HEK293 (cell line): ENCODE results near the gene SPRED2.
A peak's percentile ranks its signal among the peaks of the same experiment; 100 is the strongest.

Experiments
- BCL11A ChIP-seq: fragments of 450-650 bp; formaldehyde crosslinking; IDR thresholded peaks from 2 replicates; pipeline ENCODE4 v1.5.1; 2016; ENCODE audit warnings: low read depth, missing biosample characterization, missing genetic modification characterization
- BCL11B ChIP-seq: fragments of 450-650 bp; formaldehyde crosslinking; IDR thresholded peaks from 2 replicates; pipeline ENCODE4 v1.5.1; 2016; ENCODE audit warnings: low read depth, missing biosample characterization, missing genetic modification characterization
- KLF1 ChIP-seq: fragments of 450-650 bp; formaldehyde crosslinking; IDR thresholded peaks from 2 replicates; pipeline ENCODE4 v1.5.1; 2016; ENCODE audit warnings: missing biosample characterization, missing genetic modification characterization
- MYNN ChIP-seq: fragments of 450-650 bp; formaldehyde crosslinking; IDR thresholded peaks from 2 replicates; pipeline ENCODE4 v1.5.1; 2016; ENCODE audit warnings: missing biosample characterization, missing genetic modification characterization, borderline replicate concordance
- OSR2 ChIP-seq: fragments of 450-650 bp; formaldehyde crosslinking; IDR thresholded peaks from 2 replicates; pipeline ENCODE4 v1.5.1; 2016; ENCODE audit warnings: missing biosample characterization, missing genetic modification characterization
- TRIM28 ChIP-seq: IDR thresholded peaks from 2 replicates; pipeline ENCODE4 v1.6.1; 2011; ENCODE audit warnings: low read length, control low read depth, borderline replicate concordance
- WT1 ChIP-seq: fragments of 450-650 bp; formaldehyde crosslinking; IDR thresholded peaks from 2 replicates; pipeline ENCODE4 v1.5.1; 2016; ENCODE audit warnings: missing biosample characterization, missing genetic modification characterization
- ZBTB17 ChIP-seq: fragments of 450-650 bp; formaldehyde crosslinking; IDR thresholded peaks from 2 replicates; pipeline ENCODE4 v1.5.1; 2016; ENCODE audit warnings: missing biosample characterization, missing genetic modification characterization
- ZBTB8A ChIP-seq: fragments of 450-650 bp; formaldehyde crosslinking; IDR thresholded peaks from 2 replicates; pipeline ENCODE4 v1.5.1; 2016; ENCODE audit warnings: missing biosample characterization, missing genetic modification characterization
- ZEB2 ChIP-seq: fragments of 450-650 bp; formaldehyde crosslinking; IDR thresholded peaks from 2 replicates; pipeline ENCODE4 v1.5.1; 2016; ENCODE audit warnings: missing biosample characterization, missing genetic modification characterization
- ZNF138 ChIP-seq: fragments of 450-650 bp; formaldehyde crosslinking; IDR thresholded peaks from 2 replicates; pipeline ENCODE4 v1.5.1; 2016; ENCODE audit warnings: missing biosample characterization, missing genetic modification characterization, borderline replicate concordance
- ZNF175 ChIP-seq: fragments of 450-650 bp; formaldehyde crosslinking; IDR thresholded peaks from 2 replicates; pipeline ENCODE4 v1.5.1; 2016; ENCODE audit warnings: missing biosample characterization, missing genetic modification characterization
- ZNF221 ChIP-seq: fragments of 450-650 bp; formaldehyde crosslinking; IDR thresholded peaks from 2 replicates; pipeline ENCODE4 v1.5.1; 2017; ENCODE audit warnings: missing biosample characterization, missing genetic modification characterization, borderline replicate concordance
- ZNF223 ChIP-seq: fragments of 450-650 bp; formaldehyde crosslinking; IDR thresholded peaks from 2 replicates; pipeline ENCODE4 v1.5.1; 2016; ENCODE audit warnings: missing biosample characterization, missing genetic modification characterization
- ZNF239 ChIP-seq: fragments of 450-650 bp; formaldehyde crosslinking; IDR thresholded peaks from 2 replicates; pipeline ENCODE4 v1.5.1; 2016; ENCODE audit warnings: missing biosample characterization, missing genetic modification characterization
- ZNF530 ChIP-seq: fragments of 450-650 bp; formaldehyde crosslinking; IDR thresholded peaks from 2 replicates; pipeline ENCODE4 v1.5.1; 2016; ENCODE audit warnings: low read depth, missing biosample characterization, missing genetic modification characterization
- ZNF600 ChIP-seq: fragments of 450-650 bp; formaldehyde crosslinking; IDR thresholded peaks from 2 replicates; pipeline ENCODE4 v1.5.1; 2016; ENCODE audit warnings: missing biosample characterization, missing genetic modification characterization
- ZNF624 ChIP-seq: fragments of 450-650 bp; formaldehyde crosslinking; IDR thresholded peaks from 2 replicates; pipeline ENCODE4 v1.5.1; 2017; ENCODE audit warnings: missing biosample characterization, missing genetic modification characterization
- ZNF701 ChIP-seq: fragments of 450-650 bp; formaldehyde crosslinking; IDR thresholded peaks from 2 replicates; pipeline ENCODE4 v1.5.1; 2016; ENCODE audit warnings: missing biosample characterization, missing genetic modification characterization
- ZNF791 ChIP-seq: fragments of 450-650 bp; formaldehyde crosslinking; IDR thresholded peaks from 2 replicates; pipeline ENCODE4 v1.5.1; 2016; ENCODE audit warnings: missing biosample characterization, missing genetic modification characterization
- TF ChIP-seq, protein P1 (sequence below): fragments of 450-650 bp; formaldehyde crosslinking; IDR thresholded peaks from 2 replicates; pipeline ENCODE4 v1.5.1; 2016; ENCODE audit warnings: missing biosample characterization, missing genetic modification characterization
- TF ChIP-seq, protein P2 (sequence below): fragments of 450-650 bp; formaldehyde crosslinking; IDR thresholded peaks from 2 replicates; pipeline ENCODE4 v1.5.1; 2016; ENCODE audit warnings: missing biosample characterization, missing genetic modification characterization
- TF ChIP-seq, protein P3 (sequence below): fragments of 450-650 bp; formaldehyde crosslinking; IDR thresholded peaks from 2 replicates; pipeline ENCODE4 v1.5.1; 2016; ENCODE audit warnings: missing biosample characterization, missing genetic modification characterization
- TF ChIP-seq, protein P4 (sequence below): fragments of 450-650 bp; formaldehyde crosslinking; IDR thresholded peaks from 2 replicates; pipeline ENCODE4 v1.5.1; 2016; ENCODE audit warnings: missing biosample characterization, missing genetic modification characterization
- TF ChIP-seq, protein P5 (sequence below): fragments of 450-650 bp; formaldehyde crosslinking; IDR thresholded peaks from 2 replicates; pipeline ENCODE4 v1.5.1; 2016; ENCODE audit warnings: missing biosample characterization, missing genetic modification characterization
- TF ChIP-seq, protein P6 (sequence below): fragments of 450-650 bp; formaldehyde crosslinking; IDR thresholded peaks from 2 replicates; pipeline ENCODE4 v1.5.1; 2016; ENCODE audit warnings: missing biosample characterization, missing genetic modification characterization, low read depth
- TF ChIP-seq, protein P7 (sequence below): fragments of 450-650 bp; formaldehyde crosslinking; IDR thresholded peaks from 2 replicates; pipeline ENCODE4 v1.5.1; 2016; ENCODE audit warnings: missing biosample characterization, missing genetic modification characterization

The SPRED2 gene

DNA sequence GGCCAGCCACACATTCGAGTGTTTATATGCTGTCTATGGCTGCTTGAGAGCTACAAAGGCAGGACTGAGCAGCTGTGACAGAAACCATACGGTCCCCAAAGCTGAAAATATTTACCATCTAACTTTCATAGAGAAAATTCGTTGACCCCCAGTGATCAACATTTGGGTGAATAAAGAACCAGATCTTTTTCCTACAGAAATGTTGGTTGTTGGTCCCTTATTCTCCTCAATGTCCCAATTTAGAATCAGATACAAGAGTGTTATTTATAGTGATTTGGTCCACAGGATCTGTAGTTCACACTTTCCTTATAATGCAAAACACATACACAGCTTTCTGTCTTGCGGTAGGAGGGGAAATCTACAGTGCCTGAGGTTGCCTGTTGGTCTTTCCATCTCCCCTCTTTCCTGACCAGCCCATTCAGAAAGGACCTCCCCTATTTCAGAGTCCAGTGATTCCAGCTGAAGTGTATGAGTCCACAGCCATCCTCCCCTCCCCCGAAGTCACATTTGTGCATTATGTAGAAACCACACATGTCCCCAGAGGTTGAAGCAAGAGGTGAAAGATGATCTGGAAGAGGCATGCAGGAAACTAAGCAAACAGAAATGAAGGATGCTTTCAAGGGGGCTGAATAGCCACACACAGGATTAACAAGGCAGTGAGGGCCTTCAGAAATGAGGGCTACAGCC, 61.9 kb downstream of the SPRED2 start (continued):
- TF ChIP-seq, protein P1, sequence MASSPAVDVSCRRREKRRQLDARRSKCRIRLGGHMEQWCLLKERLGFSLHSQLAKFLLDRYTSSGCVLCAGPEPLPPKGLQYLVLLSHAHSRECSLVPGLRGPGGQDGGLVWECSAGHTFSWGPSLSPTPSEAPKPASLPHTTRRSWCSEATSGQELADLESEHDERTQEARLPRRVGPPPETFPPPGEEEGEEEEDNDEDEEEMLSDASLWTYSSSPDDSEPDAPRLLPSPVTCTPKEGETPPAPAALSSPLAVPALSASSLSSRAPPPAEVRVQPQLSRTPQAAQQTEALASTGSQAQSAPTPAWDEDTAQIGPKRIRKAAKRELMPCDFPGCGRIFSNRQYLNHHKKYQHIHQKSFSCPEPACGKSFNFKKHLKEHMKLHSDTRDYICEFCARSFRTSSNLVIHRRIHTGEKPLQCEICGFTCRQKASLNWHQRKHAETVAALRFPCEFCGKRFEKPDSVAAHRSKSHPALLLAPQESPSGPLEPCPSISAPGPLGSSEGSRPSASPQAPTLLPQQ: no peak
- TF ChIP-seq, protein P2, sequence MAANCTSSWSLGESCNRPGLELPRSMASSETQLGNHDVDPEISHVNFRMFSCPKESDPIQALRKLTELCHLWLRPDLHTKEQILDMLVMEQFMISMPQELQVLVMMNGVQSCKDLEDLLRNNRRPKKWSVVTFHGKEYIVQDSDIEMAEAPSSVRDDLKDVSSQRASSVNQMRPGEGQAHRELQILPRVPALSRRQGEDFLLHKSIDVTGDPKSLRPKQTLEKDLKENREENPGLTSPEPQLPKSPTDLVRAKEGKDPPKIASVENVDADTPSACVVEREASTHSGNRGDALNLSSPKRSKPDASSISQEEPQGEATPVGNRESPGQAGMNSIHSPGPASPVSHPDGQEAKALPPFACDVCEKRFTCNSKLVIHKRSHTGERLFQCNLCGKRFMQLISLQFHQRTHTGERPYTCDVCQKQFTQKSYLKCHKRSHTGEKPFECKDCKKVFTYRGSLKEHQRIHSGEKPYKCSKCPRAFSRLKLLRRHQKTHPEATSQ (tag by site-specific recombination): no peak
- TF ChIP-seq ZNF223 (tag by site-specific recombination): no peak
- no peak; the same call in 1 of the 2 replicates for TF ChIP-seq TRIM28
- TF ChIP-seq KLF1: no peak
- peak; percentile 59; the same call in 1 of the 2 replicates for TF ChIP-seq ZEB2 (tag by site-specific recombination)
- TF ChIP-seq, protein P3, sequence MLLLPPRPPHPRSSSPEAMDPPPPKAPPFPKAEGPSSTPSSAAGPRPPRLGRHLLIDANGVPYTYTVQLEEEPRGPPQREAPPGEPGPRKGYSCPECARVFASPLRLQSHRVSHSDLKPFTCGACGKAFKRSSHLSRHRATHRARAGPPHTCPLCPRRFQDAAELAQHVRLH (tag by site-specific recombination): no peak
- TF ChIP-seq ZNF530 (tag by site-specific recombination): no peak
- no peak for TF ChIP-seq BCL11B (tag by site-specific recombination)
- no peak for TF ChIP-seq BCL11A (tag by site-specific recombination)
- no peak for TF ChIP-seq ZBTB8A
- TF ChIP-seq, protein P4, sequence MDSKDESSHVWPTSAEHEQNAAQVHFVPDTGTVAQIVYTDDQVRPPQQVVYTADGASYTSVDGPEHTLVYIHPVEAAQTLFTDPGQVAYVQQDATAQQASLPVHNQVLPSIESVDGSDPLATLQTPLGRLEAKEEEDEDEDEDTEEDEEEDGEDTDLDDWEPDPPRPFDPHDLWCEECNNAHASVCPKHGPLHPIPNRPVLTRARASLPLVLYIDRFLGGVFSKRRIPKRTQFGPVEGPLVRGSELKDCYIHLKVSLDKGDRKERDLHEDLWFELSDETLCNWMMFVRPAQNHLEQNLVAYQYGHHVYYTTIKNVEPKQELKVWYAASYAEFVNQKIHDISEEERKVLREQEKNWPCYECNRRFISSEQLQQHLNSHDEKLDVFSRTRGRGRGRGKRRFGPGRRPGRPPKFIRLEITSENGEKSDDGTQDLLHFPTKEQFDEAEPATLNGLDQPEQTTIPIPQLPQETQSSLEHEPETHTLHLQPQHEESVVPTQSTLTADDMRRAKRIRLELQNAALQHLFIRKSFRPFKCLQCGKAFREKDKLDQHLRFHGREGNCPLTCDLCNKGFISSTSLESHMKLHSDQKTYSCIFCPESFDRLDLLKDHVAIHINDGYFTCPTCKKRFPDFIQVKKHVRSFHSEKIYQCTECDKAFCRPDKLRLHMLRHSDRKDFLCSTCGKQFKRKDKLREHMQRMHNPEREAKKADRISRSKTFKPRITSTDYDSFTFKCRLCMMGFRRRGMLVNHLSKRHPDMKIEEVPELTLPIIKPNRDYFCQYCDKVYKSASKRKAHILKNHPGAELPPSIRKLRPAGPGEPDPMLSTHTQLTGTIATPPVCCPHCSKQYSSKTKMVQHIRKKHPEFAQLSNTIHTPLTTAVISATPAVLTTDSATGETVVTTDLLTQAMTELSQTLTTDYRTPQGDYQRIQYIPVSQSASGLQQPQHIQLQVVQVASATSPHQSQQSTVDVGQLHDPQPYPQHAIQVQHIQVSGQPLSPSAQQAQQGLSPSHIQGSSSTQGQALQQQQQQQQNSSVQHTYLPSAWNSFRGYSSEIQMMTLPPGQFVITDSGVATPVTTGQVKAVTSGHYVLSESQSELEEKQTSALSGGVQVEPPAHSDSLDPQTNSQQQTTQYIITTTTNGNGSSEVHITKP (tag by site-specific recombination): peak; percentile 76
- no peak for TF ChIP-seq MYNN (tag by site-specific recombination)
- TF ChIP-seq ZNF701 (tag by site-specific recombination): no peak
- TF ChIP-seq, protein P5, sequence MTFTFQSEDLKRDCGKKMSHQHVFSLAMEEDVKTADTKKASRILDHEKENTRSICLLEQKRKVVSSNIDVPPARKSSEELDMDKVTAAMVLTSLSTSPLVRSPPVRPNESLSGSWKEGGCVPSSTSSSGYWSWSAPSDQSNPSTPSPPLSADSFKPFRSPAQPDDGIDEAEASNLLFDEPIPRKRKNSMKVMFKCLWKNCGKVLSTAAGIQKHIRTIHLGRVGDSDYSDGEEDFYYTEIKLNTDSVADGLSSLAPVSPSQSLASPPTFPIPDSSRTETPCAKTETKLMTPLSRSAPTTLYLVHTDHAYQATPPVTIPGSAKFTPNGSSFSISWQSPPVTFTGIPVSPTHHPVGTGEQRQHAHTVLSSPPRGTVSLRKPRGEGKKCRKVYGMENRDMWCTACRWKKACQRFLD (tag by site-specific recombination): no peak
- no peak for TF ChIP-seq ZNF791 (tag by site-specific recombination)
- no peak for TF ChIP-seq ZNF239 (tag by site-specific recombination)
- peak; percentile 67 for TF ChIP-seq ZNF600
- TF ChIP-seq ZNF221: no peak
- TF ChIP-seq, protein P6, sequence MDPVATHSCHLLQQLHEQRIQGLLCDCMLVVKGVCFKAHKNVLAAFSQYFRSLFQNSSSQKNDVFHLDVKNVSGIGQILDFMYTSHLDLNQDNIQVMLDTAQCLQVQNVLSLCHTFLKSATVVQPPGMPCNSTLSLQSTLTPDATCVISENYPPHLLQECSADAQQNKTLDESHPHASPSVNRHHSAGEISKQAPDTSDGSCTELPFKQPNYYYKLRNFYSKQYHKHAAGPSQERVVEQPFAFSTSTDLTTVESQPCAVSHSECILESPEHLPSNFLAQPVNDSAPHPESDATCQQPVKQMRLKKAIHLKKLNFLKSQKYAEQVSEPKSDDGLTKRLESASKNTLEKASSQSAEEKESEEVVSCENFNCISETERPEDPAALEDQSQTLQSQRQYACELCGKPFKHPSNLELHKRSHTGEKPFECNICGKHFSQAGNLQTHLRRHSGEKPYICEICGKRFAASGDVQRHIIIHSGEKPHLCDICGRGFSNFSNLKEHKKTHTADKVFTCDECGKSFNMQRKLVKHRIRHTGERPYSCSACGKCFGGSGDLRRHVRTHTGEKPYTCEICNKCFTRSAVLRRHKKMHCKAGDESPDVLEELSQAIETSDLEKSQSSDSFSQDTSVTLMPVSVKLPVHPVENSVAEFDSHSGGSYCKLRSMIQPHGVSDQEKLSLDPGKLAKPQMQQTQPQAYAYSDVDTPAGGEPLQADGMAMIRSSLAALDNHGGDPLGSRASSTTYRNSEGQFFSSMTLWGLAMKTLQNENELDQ (tag by site-specific recombination): no peak
- no peak for TF ChIP-seq ZNF624
- no peak for TF ChIP-seq WT1 (tag by site-specific recombination)
- TF ChIP-seq, protein P7, sequence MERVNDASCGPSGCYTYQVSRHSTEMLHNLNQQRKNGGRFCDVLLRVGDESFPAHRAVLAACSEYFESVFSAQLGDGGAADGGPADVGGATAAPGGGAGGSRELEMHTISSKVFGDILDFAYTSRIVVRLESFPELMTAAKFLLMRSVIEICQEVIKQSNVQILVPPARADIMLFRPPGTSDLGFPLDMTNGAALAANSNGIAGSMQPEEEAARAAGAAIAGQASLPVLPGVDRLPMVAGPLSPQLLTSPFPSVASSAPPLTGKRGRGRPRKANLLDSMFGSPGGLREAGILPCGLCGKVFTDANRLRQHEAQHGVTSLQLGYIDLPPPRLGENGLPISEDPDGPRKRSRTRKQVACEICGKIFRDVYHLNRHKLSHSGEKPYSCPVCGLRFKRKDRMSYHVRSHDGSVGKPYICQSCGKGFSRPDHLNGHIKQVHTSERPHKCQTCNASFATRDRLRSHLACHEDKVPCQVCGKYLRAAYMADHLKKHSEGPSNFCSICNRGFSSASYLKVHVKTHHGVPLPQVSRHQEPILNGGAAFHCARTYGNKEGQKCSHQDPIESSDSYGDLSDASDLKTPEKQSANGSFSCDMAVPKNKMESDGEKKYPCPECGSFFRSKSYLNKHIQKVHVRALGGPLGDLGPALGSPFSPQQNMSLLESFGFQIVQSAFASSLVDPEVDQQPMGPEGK (tag by site-specific recombination): 0 out of 2 replicates have a peak, but pooled peaks have one; percentile 33
- TF ChIP-seq ZNF138 (tag by site-specific recombination): no peak
- 0 out of 2 replicates have a peak, but pooled peaks have one; percentile 30 for TF ChIP-seq ZBTB17 (tag by site-specific recombination)
- TF ChIP-seq OSR2 (tag by site-specific recombination): 0 out of 2 replicates have a peak, but pooled peaks have one; percentile 25
- no peak for TF ChIP-seq ZNF175 (tag by site-specific recombination)
